H9 (cell line): ENCODE results near the gene ASIC4. TPM values are rescaled to one million over a fixed set of nuclear protein-coding genes. Genes with fewer than 3 reads are reported as not detected.

ENCODE experiments used
- DNase-seq: peaks from one replicate; pipeline ENCODE4 v3.0.0-alpha.2; 2017
- H2AFZ ChIP-seq: one replicate; pipeline ENCODE4 v1.6.1; 2013; ENCODE audit warnings: mild to moderate bottlenecking, low read length, control low read depth, moderate library complexity
- H2AK5ac ChIP-seq: 2 replicates; pipeline ENCODE4 v1.6.1; 2013; ENCODE audit warnings: low read length, control low read depth, mixed read lengths; ENCODE audit not compliant: insufficient read length
- H2BK120ac ChIP-seq: one replicate; pipeline ENCODE4 v1.6.1; 2013; ENCODE audit warnings: low read depth, mild to moderate bottlenecking, low read length, control low read depth, inconsistent platforms; ENCODE audit not compliant: poor library complexity, severe bottlenecking
- H2BK12ac ChIP-seq: 2 replicates; pipeline ENCODE4 v1.6.1; 2013; ENCODE audit warnings: low read length, control low read depth, mixed read lengths, low read depth; ENCODE audit not compliant: insufficient read length
- H2BK15ac ChIP-seq: 2 replicates; pipeline ENCODE4 v1.6.1; 2013; ENCODE audit warnings: low read depth, low read length, control low read depth
- H2BK20ac ChIP-seq: one replicate; pipeline ENCODE4 v1.6.1; 2013; ENCODE audit warnings: low read depth, mild to moderate bottlenecking, low read length, control low read depth, inconsistent platforms; ENCODE audit not compliant: poor library complexity, severe bottlenecking
- H2BK5ac ChIP-seq: 2 replicates; pipeline ENCODE4 v1.6.1; 2013; ENCODE audit warnings: low read length, control low read depth, mixed read lengths; ENCODE audit not compliant: insufficient read length
- H3K14ac ChIP-seq: 2 replicates; pipeline ENCODE4 v1.6.1; 2013; ENCODE audit warnings: low read length, control low read depth; ENCODE audit not compliant: insufficient read depth
- H3K18ac ChIP-seq: 2 replicates; pipeline ENCODE4 v1.6.1; 2013; ENCODE audit warnings: low read depth, mild to moderate bottlenecking, mixed read lengths, low read length, control low read depth; ENCODE audit not compliant: insufficient read length
- H3K23ac ChIP-seq: 2 replicates; pipeline ENCODE4 v1.6.1; 2013; ENCODE audit warnings: low read length, control low read depth, mixed read lengths, low read depth; ENCODE audit not compliant: insufficient read length
- H3K23me2 ChIP-seq: 2 replicates; pipeline ENCODE4 v1.6.1; 2013; ENCODE audit warnings: low read depth, mild to moderate bottlenecking, mixed read lengths, low read length, control low read depth; ENCODE audit not compliant: insufficient read length, poor library complexity, severe bottlenecking
- H3K27ac ChIP-seq: 2 replicates; pipeline ENCODE4 v1.5.1; 2013; ENCODE audit warnings: low read length, control low read depth, mixed read lengths, low read depth; ENCODE audit not compliant: insufficient read length
- H3K27me3 ChIP-seq: 2 replicates; pipeline ENCODE4 v1.6.1; 2013; ENCODE audit warnings: low read length, control low read depth, inconsistent platforms; ENCODE audit not compliant: insufficient read depth
- H3K4ac ChIP-seq: 2 replicates; pipeline ENCODE4 v1.6.1; 2013; ENCODE audit warnings: low read depth, mild to moderate bottlenecking, control low read depth, inconsistent platforms, low read length, moderate library complexity
- H3K4me1 ChIP-seq: 2 replicates; pipeline ENCODE4 v1.6.1; 2013; ENCODE audit warnings: low read length, control low read depth, inconsistent platforms; ENCODE audit not compliant: insufficient read depth
- H3K4me2 ChIP-seq: 2 replicates; pipeline ENCODE4 v1.6.1; 2013; ENCODE audit warnings: low read length, control low read depth, mixed read lengths; ENCODE audit not compliant: insufficient read length, insufficient read depth
- H3K56ac ChIP-seq: 2 replicates; pipeline ENCODE4 v1.6.1; 2013; ENCODE audit warnings: low read depth, mild to moderate bottlenecking, mixed read lengths, low read length, control low read depth; ENCODE audit not compliant: insufficient read length
- H3K79me1 ChIP-seq: 2 replicates; pipeline ENCODE4 v1.6.1; 2013; ENCODE audit warnings: low read depth, mild to moderate bottlenecking, moderate library complexity, low read length, control low read depth, inconsistent platforms; ENCODE audit not compliant: insufficient read depth, poor library complexity, severe bottlenecking
- H3K79me2 ChIP-seq: 2 replicates; pipeline ENCODE4 v1.6.1; 2013; ENCODE audit warnings: low read length, control low read depth, inconsistent platforms; ENCODE audit not compliant: insufficient read depth
- H3K9ac ChIP-seq: 2 replicates; pipeline ENCODE4 v1.6.1; 2013; ENCODE audit warnings: low read length, control low read depth, mixed read lengths; ENCODE audit not compliant: insufficient read length; ENCODE audit errors: extremely low read depth
- H3K9me3 ChIP-seq: one replicate; pipeline ENCODE4 v1.6.1; 2013; ENCODE audit warnings: low read depth, low read length, inconsistent platforms; ENCODE audit not compliant: control insufficient read depth
- H3T11ph ChIP-seq: one replicate; pipeline ENCODE4 v1.6.1; 2013; ENCODE audit warnings: mild to moderate bottlenecking, low read length, control low read depth, inconsistent platforms
- H4K20me1 ChIP-seq: one replicate; pipeline ENCODE4 v1.6.1; 2013; ENCODE audit not compliant: control insufficient read depth, insufficient read length, insufficient read depth
- H4K5ac ChIP-seq: 2 replicates; pipeline ENCODE4 v1.6.1; 2013; ENCODE audit warnings: low read depth, mild to moderate bottlenecking, mixed read lengths, low read length, control low read depth; ENCODE audit not compliant: insufficient read length
- H4K8ac ChIP-seq: replicated peaks from 2 replicates; pipeline ENCODE4 v1.6.1; 2013; ENCODE audit warnings: low read length, control low read depth, mixed read lengths, low read depth; ENCODE audit not compliant: insufficient read length
- H4K91ac ChIP-seq: 2 replicates; pipeline ENCODE4 v1.6.1; 2013; ENCODE audit warnings: low read depth, mild to moderate bottlenecking, moderate library complexity, mixed read lengths, low read length, control low read depth; ENCODE audit not compliant: insufficient read length
- H3K27ac Mint-ChIP-seq, 3 experiments: 2 replicates in 2 of 3; 3 replicates in 1 of 3; pipeline ENCODE4 v1.8.0; 2020 to 2021; ENCODE audit warnings: mixed read lengths in 3 of 3, mild to moderate bottlenecking in 1 of 3, moderate library complexity in 1 of 3
- H3K27me3 Mint-ChIP-seq: 2 replicates; pipeline ENCODE4 v1.8.0; 2021; ENCODE audit warnings: low read depth, mild to moderate bottlenecking, moderate library complexity, mixed read lengths
- H3K36me3 Mint-ChIP-seq, 3 experiments: 2 replicates in 2 of 3; 3 replicates in 1 of 3; pipeline ENCODE4 v1.8.0; 2020 to 2021; ENCODE audit warnings: low read depth in 3 of 3, mixed read lengths in 3 of 3; ENCODE audit not compliant: insufficient read depth in 1 of 3
- H3K4me1 Mint-ChIP-seq, 2 experiments: 2 replicates each; pipeline ENCODE4 v1.8.0; 2020; ENCODE audit warnings: mixed read lengths in 2 of 2
- H3K4me3 Mint-ChIP-seq, 2 experiments: 2 replicates in 1 of 2; 3 replicates in 1 of 2; pipeline ENCODE4 v1.8.0; 2020 to 2021; ENCODE audit warnings: mild to moderate bottlenecking in 2 of 2, mixed read lengths in 2 of 2, moderate library complexity in 1 of 2
- H3K9me3 Mint-ChIP-seq, 2 experiments: 2 replicates in 1 of 2; 3 replicates in 1 of 2; pipeline ENCODE4 v1.8.0; 2020; ENCODE audit warnings: mild to moderate bottlenecking in 2 of 2, mixed read lengths in 2 of 2, moderate library complexity in 1 of 2
- CTCF ChIP-seq: fragments of 200-600 bp; sonication (generic); conservative IDR thresholded peaks from 3 replicates; pipeline ENCODE4 v1.8.0; 2021; ENCODE audit warnings: antibody characterized with exemption, mild to moderate bottlenecking
- WGBS: extraction: QIAGEN DNeasy Blood & Tissue Kit; methylation state at CpG from one replicate; pipeline ENCODE4 v1.1.7; 2013; ENCODE audit warnings: missing lambda C conversion rate, low lambda C conversion rate, mixed read lengths; ENCODE audit not compliant: insufficient read length; ENCODE audit errors: extremely low coverage; 5-methylcytosine and 5-hydroxymethylcytosine counted together
- total RNA-seq: library from RNA; stranded (reverse); gene quantifications from 2 replicates; pipeline ENCODE4 v1.2.1, GENCODE V29; 2021

Gene ASIC4
- total RNA-seq, 1 experiment from 2014 or later, result 0.37 TPM

- Histone ChIP-seq H4K91ac (no peak overlapping the region), H3K79me1 (no peaks in the 10 kb centered on the region), H2BK120ac (no peak overlapping the region), H4K20me1 (peaks cover 5% of the 10 kb centered on the region), H3K4me2 (no peak overlapping the region), H3K56ac (no peak overlapping the region), H3K27me3 (peaks cover 15% of the 10 kb centered on the region; the same call in 1 of the 2 replicates), H3K4me1 (peaks cover 12% of the 10 kb centered on the region; the same call in 1 of the 2 replicates), H3K9ac (no peak overlapping the region), H2BK20ac (no peak overlapping the region), H4K5ac (no peak overlapping the region), H3K14ac (no peak overlapping the region), H2BK5ac (no peak overlapping the region), H3K9me3 (no peaks in the 10 kb centered on the region), H3K4ac (no peak overlapping the region), H3K18ac (no peak overlapping the region), H3K79me2 (no peaks in the 10 kb centered on the region), H3K27ac (no peak overlapping the region), H4K8ac (no peak overlapping the region), H3K23ac (no peak overlapping the region), H2AK5ac (no peak overlapping the region), H2BK12ac (no peak overlapping the region), H3T11ph (no peak overlapping the region), H2BK15ac (no peak overlapping the region), H3K23me2 (peaks cover 24% of the 10 kb centered on the region), H2AFZ (no peak overlapping the region)
- Mint-ChIP-seq H3K4me1 (peaks cover 36 to 49% of the 10 kb centered on the region in 2 experiments), H3K27ac (no peak overlapping the region), H3K36me3 (peaks cover 11 to 15% (median 13%) of the 10 kb centered on the region in 3 experiments), H3K9me3 (no peaks in the 10 kb centered on the region; a peak in 1 of 5 replicates), H3K27me3 (peaks cover 30% of the 10 kb centered on the region), H3K4me3 (peak overlapping the region; percentile 81 to 96)
- WGBS, result no CpG with 5 or more reads among the region's 2 CpGs
- DNase-seq, result no peak
- TF ChIP-seq CTCF, result peak; percentile 63
Observed at GRCh38 chr2:219500135-219500534, 14.1 kb upstream of the ASIC4 start.
